Vagina (tissue), 2 donors: ENCODE results near the gene INF2.

Source experiments
- POLR2A ChIP-seq, 2 donors: fragments of 450-650 bp; IDR thresholded peaks; one replicate each; pipeline ENCODE4 v1.6.1; 2017; ENCODE audit warnings: antibody characterized with exemption in 2 of 2, mild to moderate bottlenecking in 2 of 2, moderate library complexity in 2 of 2
- POLR2AphosphoS5 ChIP-seq, 2 donors: sonication (generic); formaldehyde crosslinking; IDR thresholded peaks; one replicate each; pipeline ENCODE4 v1.9.0; 2017; ENCODE audit warnings: antibody characterized with exemption in 2 of 2, mild to moderate bottlenecking in 2 of 2, low read depth in 1 of 2; ENCODE audit not compliant: insufficient read depth in 1 of 2
- TF ChIP-seq, protein P1 (sequence below), 3 experiments: fragments of 450-650 bp in 2 of 3; fragments of 200-600 bp in 1 of 3; sonication (generic) in 1 of 3; IDR thresholded peaks; one replicate each; pipeline ENCODE4 v1.5.1; 2017 to 2019; ENCODE audit warnings: antibody characterized with exemption in 3 of 3, mild to moderate bottlenecking in 2 of 3, moderate library complexity in 2 of 3

DNA sequence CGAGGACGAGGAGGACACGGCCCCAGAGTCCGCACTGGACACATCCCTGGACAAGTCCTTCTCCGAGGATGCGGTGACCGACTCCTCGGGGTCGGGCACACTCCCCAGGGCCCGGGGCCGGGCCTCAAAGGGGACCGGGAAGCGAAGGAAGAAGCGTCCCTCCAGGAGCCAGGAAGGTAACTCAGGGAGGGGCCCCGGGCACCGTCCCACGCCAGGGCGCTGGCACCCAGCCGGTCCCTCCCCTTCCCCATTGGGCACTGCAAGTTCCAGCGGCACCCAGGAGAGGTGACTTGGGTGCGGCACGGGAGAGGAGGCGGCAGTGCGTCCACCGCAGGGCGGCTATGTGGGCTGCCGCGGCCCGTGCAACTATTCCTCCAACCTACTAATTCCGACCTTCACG lies 25.3 kb downstream of the INF2 start:
- TF ChIP-seq POLR2AphosphoS5 (IDR thresholded peaks at IDR 0.05; ENCODE audit: insufficient read depth in 1 of 2, low read depth in 1 of 2) (no peak), POLR2A (IDR thresholded peaks at IDR 0.05) (no peak)
- TF ChIP-seq, protein P1, sequence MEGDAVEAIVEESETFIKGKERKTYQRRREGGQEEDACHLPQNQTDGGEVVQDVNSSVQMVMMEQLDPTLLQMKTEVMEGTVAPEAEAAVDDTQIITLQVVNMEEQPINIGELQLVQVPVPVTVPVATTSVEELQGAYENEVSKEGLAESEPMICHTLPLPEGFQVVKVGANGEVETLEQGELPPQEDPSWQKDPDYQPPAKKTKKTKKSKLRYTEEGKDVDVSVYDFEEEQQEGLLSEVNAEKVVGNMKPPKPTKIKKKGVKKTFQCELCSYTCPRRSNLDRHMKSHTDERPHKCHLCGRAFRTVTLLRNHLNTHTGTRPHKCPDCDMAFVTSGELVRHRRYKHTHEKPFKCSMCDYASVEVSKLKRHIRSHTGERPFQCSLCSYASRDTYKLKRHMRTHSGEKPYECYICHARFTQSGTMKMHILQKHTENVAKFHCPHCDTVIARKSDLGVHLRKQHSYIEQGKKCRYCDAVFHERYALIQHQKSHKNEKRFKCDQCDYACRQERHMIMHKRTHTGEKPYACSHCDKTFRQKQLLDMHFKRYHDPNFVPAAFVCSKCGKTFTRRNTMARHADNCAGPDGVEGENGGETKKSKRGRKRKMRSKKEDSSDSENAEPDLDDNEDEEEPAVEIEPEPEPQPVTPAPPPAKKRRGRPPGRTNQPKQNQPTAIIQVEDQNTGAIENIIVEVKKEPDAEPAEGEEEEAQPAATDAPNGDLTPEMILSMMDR (IDR thresholded peaks at IDR 0.05), result no peak
